Liver (tissue), 9 donors: ENCODE measurements around the gene ZYX. TPM values are rescaled to one million over a fixed set of nuclear protein-coding genes. Genes with fewer than 3 reads are reported as not detected.
"Not testable (repeated sequence)": the region's sequence is repeated elsewhere in the genome, so short reads cannot be mapped to it uniquely, and the experiment has no call there.

Experiments
- DNase-seq: peaks from one replicate; pipeline ENCODE4 v3.0.0-alpha.2; 2017; ENCODE audit warnings: low spot score
- H3K27ac ChIP-seq, 2 donors: one replicate each; pipeline ENCODE4 v1.7.0; 2013; ENCODE audit warnings: inconsistent platforms in 2 of 2, low read length in 2 of 2, control low read depth in 1 of 2, low read depth in 1 of 2, mild to moderate bottlenecking in 1 of 2
- H3K27me3 ChIP-seq, 4 donors: one replicate each; pipeline versions ENCODE4 v1.6.1 to v1.7.0; 2013; ENCODE audit warnings: low read length in 3 of 4, inconsistent platforms in 1 of 4, mild to moderate bottlenecking in 1 of 4, moderate library complexity in 1 of 4; ENCODE audit not compliant: control insufficient read depth in 4 of 4, insufficient read depth in 4 of 4
- H3K36me3 ChIP-seq, 4 donors: one replicate each; pipeline versions ENCODE4 v1.6.1 to v1.7.0; 2013; ENCODE audit warnings: low read length in 3 of 4, mild to moderate bottlenecking in 3 of 4, low read depth in 1 of 4, moderate library complexity in 1 of 4; ENCODE audit not compliant: control insufficient read depth in 4 of 4, insufficient read depth in 3 of 4
- H3K4me1 ChIP-seq, 4 donors: one replicate each; pipeline versions ENCODE4 v1.6.1 to v1.7.0; 2013; ENCODE audit warnings: low read length in 3 of 4, mild to moderate bottlenecking in 3 of 4, moderate library complexity in 1 of 4; ENCODE audit not compliant: control insufficient read depth in 4 of 4, insufficient read depth in 4 of 4
- H3K4me3 ChIP-seq, 3 donors: one replicate each; pipeline versions ENCODE4 v1.6.1 to v1.7.0; 2013; ENCODE audit warnings: low read length in 3 of 3, control low read depth in 1 of 3, low read depth in 1 of 3, mild to moderate bottlenecking in 1 of 3
- H3K9ac ChIP-seq, 2 donors: one replicate each; pipeline ENCODE4 v1.7.0; 2013; ENCODE audit warnings: low read length in 2 of 2, mild to moderate bottlenecking in 2 of 2, moderate library complexity in 2 of 2, control low read depth in 1 of 2, low read depth in 1 of 2
- H3K9me3 ChIP-seq, 4 donors: one replicate each; pipeline versions ENCODE4 v1.6.1 to v1.7.0; 2013; ENCODE audit warnings: low read length in 3 of 4; ENCODE audit not compliant: control insufficient read depth in 4 of 4
- ATF3 ChIP-seq: IDR thresholded peaks from 2 replicates; pipeline ENCODE4 v1.6.1; 2016; ENCODE audit warnings: antibody characterized with exemption
- CTCF ChIP-seq: fragments of 150-350 bp; IDR thresholded peaks from 2 replicates; pipeline ENCODE4 v1.5.1; 2017; ENCODE audit warnings: improper control_type of control experiment, low read depth, low read length; ENCODE audit not compliant: missing input control
- EGR1 ChIP-seq, 2 donors: IDR thresholded peaks; 2 replicates each; pipeline ENCODE4 v1.6.1; 2016 to 2018; ENCODE audit warnings: antibody characterized with exemption in 2 of 2, low read depth in 2 of 2
- FOXA1 ChIP-seq: IDR thresholded peaks from 2 replicates; pipeline ENCODE4 v1.6.1; 2016; ENCODE audit warnings: antibody characterized with exemption
- FOXA2 ChIP-seq: IDR thresholded peaks from 2 replicates; pipeline ENCODE4 v1.6.1; 2016; ENCODE audit warnings: antibody characterized with exemption
- GABPA ChIP-seq, 2 donors: IDR thresholded peaks in 1 of 2; conservative IDR thresholded peaks in 1 of 2; 2 replicates each; pipeline ENCODE4 v1.6.1; 2016; ENCODE audit warnings: antibody characterized with exemption in 2 of 2, mild to moderate bottlenecking in 1 of 2, moderate library complexity in 1 of 2
- HNF4A ChIP-seq, 2 donors: conservative IDR thresholded peaks; 2 replicates each; pipeline ENCODE4 v1.6.1; 2016; ENCODE audit warnings: antibody characterized with exemption in 2 of 2, mild to moderate bottlenecking in 2 of 2
- NR2F2 ChIP-seq: IDR thresholded peaks from 2 replicates; pipeline ENCODE4 v1.6.1; 2016; ENCODE audit warnings: antibody characterized with exemption
- RAD21 ChIP-seq, 2 donors: IDR thresholded peaks; 2 replicates each; pipeline ENCODE4 v1.6.1; 2016; ENCODE audit warnings: antibody characterized with exemption in 2 of 2, mild to moderate bottlenecking in 2 of 2
- REST ChIP-seq: IDR thresholded peaks from 2 replicates; pipeline ENCODE4 v1.6.1; 2016; ENCODE audit warnings: antibody characterized with exemption, mild to moderate bottlenecking
- RXRA ChIP-seq, 2 donors: IDR thresholded peaks; 2 replicates each; pipeline ENCODE4 v1.6.1; 2017 to 2018; ENCODE audit warnings: antibody characterized with exemption in 2 of 2, mild to moderate bottlenecking in 1 of 2
- WGBS: extraction: QIAGEN DNeasy Blood & Tissue Kit; methylation state at CpG from one replicate; pipeline ENCODE4 v1.1.7; 2013; 5-methylcytosine and 5-hydroxymethylcytosine counted together
- polyA plus RNA-seq, 2 donors: library from polyadenylated mRNA; stranded (reverse) in 1 of 2; unstranded in 1 of 2; fragments of 200-250 nt in 1 of 2; fragments of >200 nt in 1 of 2; fragmentation: Nextera tagmentation in 1 of 2; extraction: Ambion mirVana in 1 of 2; gene quantifications; one replicate each; pipeline versions ENCODE4 v1.2.1 to v1.2.3, GENCODE V29; 2013 to 2015
- total RNA-seq, 2 donors: library from RNA; depleted of rRNA; stranded (reverse); fragments of >200 nt; gene quantifications; one replicate each; pipeline ENCODE4 v1.2.3, GENCODE V29; 2014
- donor health status: healthy.
- donor health status: healthy.
- donor health status: healthy.
- donor health status: healthy.
- donor health status: healthy.

The ZYX gene
- total and polyA plus RNA-seq, 4 donors, result 15.4 to 49.7 (median 16.5) TPM

GRCh38 chr7:143422033-143422432 lies 40.9 kb downstream of the ZYX start:
- DNase-seq, result no peak
- WGBS, result 94% methylated on average over 3 of the region's 3 CpGs
- Histone ChIP-seq H3K9ac (no peak overlapping the region), H3K27ac (no peak overlapping the region), H3K9me3 (no peaks in the 10 kb centered on the region), H3K27me3 (no peaks in the 10 kb centered on the region), H3K36me3 (no peaks in the 10 kb centered on the region), H3K4me1 (peaks cover 1 to 15% (median 7%) of the 10 kb centered on the region in 4 donors), H3K4me3 (no peak overlapping the region)
- TF ChIP-seq FOXA2 (no peak), HNF4A (conservative IDR thresholded peaks at IDR 0.05) (no peak), RXRA (IDR thresholded peaks at IDR 0.05) (no peak), FOXA1 (no peak), NR2F2 (no peak), ATF3 (no peak), GABPA (IDR thresholded peaks at IDR 0.05 in 1 of 2, conservative IDR thresholded peaks at IDR 0.05 in 1 of 2) (no peak), EGR1 (IDR thresholded peaks at IDR 0.05; ENCODE audit: low read depth in 2 of 2) (no peak), REST (no peak)

GRCh38 chr7:143424476-143424875 lies 43.3 kb downstream of the ZYX start:
- not testable (repeated sequence) for H3K4me3 ChIP-seq, H3K27me3 ChIP-seq, H3K9me3 ChIP-seq, DNase-seq, H3K36me3 ChIP-seq, H3K27ac ChIP-seq, H3K9ac ChIP-seq
- 97% methylated on average over 34 of the region's 34 CpGs for WGBS
- H3K4me1 ChIP-seq, result peaks cover 1 to 14% (median 7%) of the 10 kb centered on the region in 4 donors

- Histone ChIP-seq H3K9ac (no peak overlapping the region), H3K27me3 (no peaks in the 10 kb centered on the region), H3K36me3 (no peaks in the 10 kb centered on the region), H3K4me1 (peaks cover 1 to 6% (median 4%) of the 10 kb centered on the region in 4 donors), H3K4me3 (no peak overlapping the region), H3K27ac (no peak overlapping the region), H3K9me3 (no peaks in the 10 kb centered on the region)
- DNase-seq, result no peak
- TF ChIP-seq HNF4A (conservative IDR thresholded peaks at IDR 0.05), result peak; percentile 50 to 72
- TF ChIP-seq CTCF, result no peak
- TF ChIP-seq RAD21 (IDR thresholded peaks at IDR 0.05), result peak in 1 of 2 donors; percentile 7
- TF ChIP-seq RXRA (IDR thresholded peaks at IDR 0.05), result peak; percentile 18 to 47
- WGBS, result 88% methylated on average over 2 of the region's 2 CpGs
Measured at GRCh38 chr7:143426479-143427142, 45.5 kb downstream of the ZYX start.
